ENCODE data around the gene ASL.
A peak's percentile ranks its signal among the peaks of the same experiment; 100 is the strongest.

The ASL gene

GRCh38 chr7:66078067-66078466, 2.4 kb downstream of the ASL start:
- TF ChIP-seq, protein P1, sequence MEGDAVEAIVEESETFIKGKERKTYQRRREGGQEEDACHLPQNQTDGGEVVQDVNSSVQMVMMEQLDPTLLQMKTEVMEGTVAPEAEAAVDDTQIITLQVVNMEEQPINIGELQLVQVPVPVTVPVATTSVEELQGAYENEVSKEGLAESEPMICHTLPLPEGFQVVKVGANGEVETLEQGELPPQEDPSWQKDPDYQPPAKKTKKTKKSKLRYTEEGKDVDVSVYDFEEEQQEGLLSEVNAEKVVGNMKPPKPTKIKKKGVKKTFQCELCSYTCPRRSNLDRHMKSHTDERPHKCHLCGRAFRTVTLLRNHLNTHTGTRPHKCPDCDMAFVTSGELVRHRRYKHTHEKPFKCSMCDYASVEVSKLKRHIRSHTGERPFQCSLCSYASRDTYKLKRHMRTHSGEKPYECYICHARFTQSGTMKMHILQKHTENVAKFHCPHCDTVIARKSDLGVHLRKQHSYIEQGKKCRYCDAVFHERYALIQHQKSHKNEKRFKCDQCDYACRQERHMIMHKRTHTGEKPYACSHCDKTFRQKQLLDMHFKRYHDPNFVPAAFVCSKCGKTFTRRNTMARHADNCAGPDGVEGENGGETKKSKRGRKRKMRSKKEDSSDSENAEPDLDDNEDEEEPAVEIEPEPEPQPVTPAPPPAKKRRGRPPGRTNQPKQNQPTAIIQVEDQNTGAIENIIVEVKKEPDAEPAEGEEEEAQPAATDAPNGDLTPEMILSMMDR (IDR thresholded peaks at IDR 0.05; ENCODE audit: low read depth, low read length, missing control alignments) = no peak
- H3K4me3 ChIP-seq (replicated peaks; ENCODE audit: low read depth, low read length) = no peak overlapping the region
- DNase-seq (ENCODE audit: extremely low read depth, low read depth) = no peak

DNA sequence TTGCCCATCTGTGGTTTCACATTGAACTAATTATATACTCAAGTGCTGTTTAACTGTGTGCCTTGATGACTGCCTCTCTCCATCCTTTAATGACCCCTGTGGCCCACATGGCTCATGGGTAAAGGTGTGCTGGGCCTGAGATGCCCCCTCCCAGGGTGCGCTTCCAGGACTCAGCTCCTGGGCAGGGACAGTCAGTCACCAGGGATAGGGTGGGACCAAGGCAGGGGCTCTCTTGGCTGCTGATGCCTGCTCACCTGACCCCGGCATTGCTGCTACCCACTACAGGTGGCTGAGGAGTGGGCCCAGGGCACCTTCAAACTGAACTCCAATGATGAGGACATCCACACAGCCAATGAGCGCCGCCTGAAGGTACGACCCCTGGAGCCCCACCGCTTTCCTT, 6.5 kb downstream of the ASL start:
- no peak overlapping the region for H3K4me3 ChIP-seq (replicated peaks; ENCODE audit: low read depth, low read length)
- TF ChIP-seq, protein P1 (IDR thresholded peaks at IDR 0.05; ENCODE audit: low read depth, low read length, missing control alignments) = no peak
- DNase-seq (ENCODE audit: extremely low read depth, low read depth) = no peak

- TF ChIP-seq, protein P1 (IDR thresholded peaks at IDR 0.05; ENCODE audit: low read depth, low read length, missing control alignments) = no peak
- no peak for DNase-seq (ENCODE audit: extremely low read depth, low read depth)
- H3K4me3 ChIP-seq (replicated peaks; ENCODE audit: low read depth, low read length) = no peak overlapping the region
These were observed 7.3 kb downstream of the ASL start for GRCh38 chr7:66082886-66083415.

DNA sequence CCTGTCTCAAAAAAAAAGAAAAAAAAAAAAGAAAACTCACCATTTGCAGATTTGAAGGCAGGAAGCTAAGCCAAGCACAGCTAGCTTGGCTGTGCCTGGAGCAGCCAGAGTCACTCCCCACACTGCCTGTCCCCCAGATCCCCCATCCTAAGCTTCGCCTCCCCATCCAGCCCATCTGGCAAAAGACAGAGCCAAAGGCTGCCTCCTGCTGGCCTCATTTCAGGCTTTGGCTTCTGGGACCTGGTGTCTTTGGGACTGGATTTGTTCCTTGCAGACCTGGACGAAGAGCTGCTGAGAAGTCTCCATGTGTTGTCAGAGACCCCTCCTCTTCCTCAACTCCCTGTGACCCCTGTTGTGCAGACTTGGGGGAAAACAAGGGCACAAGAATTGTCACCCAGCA, 8.1 kb downstream of the ASL start:
- H3K4me3 ChIP-seq (replicated peaks; ENCODE audit: low read depth, low read length) = no peak overlapping the region
- no peak for DNase-seq (ENCODE audit: extremely low read depth, low read depth)
- TF ChIP-seq, protein P1 (IDR thresholded peaks at IDR 0.05; ENCODE audit: low read depth, low read length, missing control alignments) = peak; percentile 13

GRCh38 chr7:66088861-66089838, 13.5 kb downstream of the ASL start:
- no peak for DNase-seq (ENCODE audit: extremely low read depth, low read depth)
- H3K4me3 ChIP-seq (replicated peaks; ENCODE audit: low read depth, low read length) = no peak overlapping the region
- TF ChIP-seq, protein P1 (IDR thresholded peaks at IDR 0.05; ENCODE audit: low read depth, low read length, missing control alignments) = no peak

DNA sequence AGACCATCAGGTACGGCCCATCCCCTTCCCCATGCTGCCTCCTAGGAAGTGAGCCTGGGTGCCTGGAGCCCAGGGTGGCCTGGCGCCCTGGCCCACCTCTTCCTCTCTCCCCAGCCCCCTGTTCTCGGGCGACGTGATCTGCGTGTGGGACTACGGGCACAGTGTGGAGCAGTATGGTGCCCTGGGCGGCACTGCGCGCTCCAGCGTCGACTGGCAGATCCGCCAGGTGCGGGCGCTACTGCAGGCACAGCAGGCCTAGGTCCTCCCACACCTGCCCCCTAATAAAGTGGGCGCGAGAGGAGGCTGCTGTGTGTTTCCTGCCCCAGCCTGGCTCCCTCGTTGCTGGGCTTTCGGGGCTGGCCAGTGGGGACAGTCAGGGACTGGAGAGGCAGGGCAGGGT, 17.0 kb downstream of the ASL start:
- no peak overlapping the region for H3K4me3 ChIP-seq (replicated peaks; ENCODE audit: low read depth, low read length)
- TF ChIP-seq, protein P1 (IDR thresholded peaks at IDR 0.05; ENCODE audit: low read depth, low read length, missing control alignments) = no peak
- no peak for DNase-seq (ENCODE audit: extremely low read depth, low read depth)
